ENCODE results near the gene DCTD. TPM values are rescaled to one million over a fixed set of nuclear protein-coding genes. Genes with fewer than 3 reads are reported as not detected.

The DCTD gene
- total and polyA plus RNA-seq, 4 donors = 36.9 to 52.9 (median 44.7) TPM

DNA sequence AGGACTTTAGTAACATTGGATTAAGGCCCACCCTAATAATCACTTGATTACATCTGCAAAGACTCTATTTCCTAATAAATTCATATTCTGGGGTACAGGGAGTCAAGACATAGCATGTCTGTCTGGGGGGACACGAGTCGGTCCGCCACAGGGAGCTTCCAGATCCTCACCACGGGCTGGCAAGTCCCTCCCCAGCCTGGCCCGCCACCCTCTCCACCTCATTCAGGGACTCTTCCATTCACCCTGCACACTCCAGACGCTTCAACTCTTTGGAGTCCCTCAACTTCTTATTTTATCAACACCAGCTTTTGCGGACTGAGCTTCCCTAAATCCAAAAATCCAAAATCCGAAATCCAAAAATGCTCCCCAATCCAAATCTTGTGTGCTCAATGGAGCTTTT is 71.2 kb downstream of the DCTD start:
- WGBS = 93% methylated on average over 8 of the region's 8 CpGs
- no peak for TF ChIP-seq HNF4A (conservative IDR thresholded peaks at IDR 0.05)
- no peak for TF ChIP-seq FOXA1 (IDR thresholded peaks at IDR 0.05)
- TF ChIP-seq YY1 (IDR thresholded peaks at IDR 0.05) = no peak
- no peak for TF ChIP-seq JUND (IDR thresholded peaks at IDR 0.05)
- TF ChIP-seq EGR1 (IDR thresholded peaks at IDR 0.05; ENCODE audit: low read depth in 2 of 2) = no peak
- TF ChIP-seq, protein P1, sequence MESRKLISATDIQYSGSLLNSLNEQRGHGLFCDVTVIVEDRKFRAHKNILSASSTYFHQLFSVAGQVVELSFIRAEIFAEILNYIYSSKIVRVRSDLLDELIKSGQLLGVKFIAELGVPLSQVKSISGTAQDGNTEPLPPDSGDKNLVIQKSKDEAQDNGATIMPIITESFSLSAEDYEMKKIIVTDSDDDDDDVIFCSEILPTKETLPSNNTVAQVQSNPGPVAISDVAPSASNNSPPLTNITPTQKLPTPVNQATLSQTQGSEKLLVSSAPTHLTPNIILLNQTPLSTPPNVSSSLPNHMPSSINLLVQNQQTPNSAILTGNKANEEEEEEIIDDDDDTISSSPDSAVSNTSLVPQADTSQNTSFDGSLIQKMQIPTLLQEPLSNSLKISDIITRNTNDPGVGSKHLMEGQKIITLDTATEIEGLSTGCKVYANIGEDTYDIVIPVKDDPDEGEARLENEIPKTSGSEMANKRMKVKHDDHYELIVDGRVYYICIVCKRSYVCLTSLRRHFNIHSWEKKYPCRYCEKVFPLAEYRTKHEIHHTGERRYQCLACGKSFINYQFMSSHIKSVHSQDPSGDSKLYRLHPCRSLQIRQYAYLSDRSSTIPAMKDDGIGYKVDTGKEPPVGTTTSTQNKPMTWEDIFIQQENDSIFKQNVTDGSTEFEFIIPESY (IDR thresholded peaks at IDR 0.05) = no peak
- TF ChIP-seq RXRA (IDR thresholded peaks at IDR 0.05) = no peak
- no peak for TF ChIP-seq FOXA2 (IDR thresholded peaks at IDR 0.05)
- no peak for TF ChIP-seq NR2F2 (IDR thresholded peaks at IDR 0.05)
- TF ChIP-seq MAX (IDR thresholded peaks at IDR 0.05) = no peak
- no peak for TF ChIP-seq TAF1 (conservative IDR thresholded peaks at IDR 0.05)
- no peak for TF ChIP-seq RAD21 (IDR thresholded peaks at IDR 0.05)
- TF ChIP-seq ATF3 (IDR thresholded peaks at IDR 0.05) = no peak
- TF ChIP-seq GABPA (IDR thresholded peaks at IDR 0.05 in 1 of 2, conservative IDR thresholded peaks at IDR 0.05 in 1 of 2) = no peak
- TF ChIP-seq HNF4G (IDR thresholded peaks at IDR 0.05) = no peak
- TF ChIP-seq, protein P2, sequence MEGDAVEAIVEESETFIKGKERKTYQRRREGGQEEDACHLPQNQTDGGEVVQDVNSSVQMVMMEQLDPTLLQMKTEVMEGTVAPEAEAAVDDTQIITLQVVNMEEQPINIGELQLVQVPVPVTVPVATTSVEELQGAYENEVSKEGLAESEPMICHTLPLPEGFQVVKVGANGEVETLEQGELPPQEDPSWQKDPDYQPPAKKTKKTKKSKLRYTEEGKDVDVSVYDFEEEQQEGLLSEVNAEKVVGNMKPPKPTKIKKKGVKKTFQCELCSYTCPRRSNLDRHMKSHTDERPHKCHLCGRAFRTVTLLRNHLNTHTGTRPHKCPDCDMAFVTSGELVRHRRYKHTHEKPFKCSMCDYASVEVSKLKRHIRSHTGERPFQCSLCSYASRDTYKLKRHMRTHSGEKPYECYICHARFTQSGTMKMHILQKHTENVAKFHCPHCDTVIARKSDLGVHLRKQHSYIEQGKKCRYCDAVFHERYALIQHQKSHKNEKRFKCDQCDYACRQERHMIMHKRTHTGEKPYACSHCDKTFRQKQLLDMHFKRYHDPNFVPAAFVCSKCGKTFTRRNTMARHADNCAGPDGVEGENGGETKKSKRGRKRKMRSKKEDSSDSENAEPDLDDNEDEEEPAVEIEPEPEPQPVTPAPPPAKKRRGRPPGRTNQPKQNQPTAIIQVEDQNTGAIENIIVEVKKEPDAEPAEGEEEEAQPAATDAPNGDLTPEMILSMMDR (IDR thresholded peaks at IDR 0.05; ENCODE audit: low read depth, low read length, missing input control) = no peak
- H3K4me3 ChIP-seq (ENCODE audit: low read depth in 1 of 3, low read length in 3 of 3) = no peak overlapping the region
- no peaks in the 10 kb centered on the region for H3K4me1 ChIP-seq (ENCODE audit: control insufficient read depth in 4 of 4, insufficient read depth in 4 of 4, low read length in 3 of 4)
- no peak overlapping the region for H3K9ac ChIP-seq (ENCODE audit: low read depth in 1 of 2, low read length in 2 of 2)
- H3K9me3 ChIP-seq (ENCODE audit: control insufficient read depth in 4 of 4, low read length in 3 of 4) = no peaks in the 10 kb centered on the region
- DNase-seq (ENCODE audit: low spot score) = no peak
- H3K27ac ChIP-seq (ENCODE audit: low read depth in 1 of 2, low read length in 2 of 2) = no peak overlapping the region
- H3K27me3 ChIP-seq (ENCODE audit: control insufficient read depth in 4 of 4, insufficient read depth in 4 of 4, low read length in 3 of 4) = no peaks in the 10 kb centered on the region
- no peaks in the 10 kb centered on the region for H3K36me3 ChIP-seq (ENCODE audit: control insufficient read depth in 4 of 4, insufficient read depth in 3 of 4, low read depth in 1 of 4, low read length in 3 of 4)

- H3K9ac ChIP-seq (ENCODE audit: low read depth in 1 of 2, low read length in 2 of 2) = no peak overlapping the region
- H3K27ac ChIP-seq (ENCODE audit: low read depth in 1 of 2, low read length in 2 of 2) = no peak overlapping the region
- no peaks in the 10 kb centered on the region for H3K9me3 ChIP-seq (ENCODE audit: control insufficient read depth in 4 of 4, low read length in 3 of 4)
- H3K36me3 ChIP-seq (ENCODE audit: control insufficient read depth in 4 of 4, insufficient read depth in 3 of 4, low read depth in 1 of 4, low read length in 3 of 4) = no peaks in the 10 kb centered on the region
- WGBS = 93% methylated on average over 6 of the region's 6 CpGs
- no peaks in the 10 kb centered on the region for H3K27me3 ChIP-seq (ENCODE audit: control insufficient read depth in 4 of 4, insufficient read depth in 4 of 4, low read length in 3 of 4)
- TF ChIP-seq EGR1 (IDR thresholded peaks at IDR 0.05; ENCODE audit: low read depth in 2 of 2) (no peak), HNF4A (conservative IDR thresholded peaks at IDR 0.05) (no peak), GABPA (IDR thresholded peaks at IDR 0.05 in 1 of 2, conservative IDR thresholded peaks at IDR 0.05 in 1 of 2) (no peak), YY1 (IDR thresholded peaks at IDR 0.05) (no peak), HNF4G (IDR thresholded peaks at IDR 0.05) (no peak), SP1 (IDR thresholded peaks at IDR 0.05) (no peak), RXRA (IDR thresholded peaks at IDR 0.05) (no peak)
- TF ChIP-seq, protein P3, sequence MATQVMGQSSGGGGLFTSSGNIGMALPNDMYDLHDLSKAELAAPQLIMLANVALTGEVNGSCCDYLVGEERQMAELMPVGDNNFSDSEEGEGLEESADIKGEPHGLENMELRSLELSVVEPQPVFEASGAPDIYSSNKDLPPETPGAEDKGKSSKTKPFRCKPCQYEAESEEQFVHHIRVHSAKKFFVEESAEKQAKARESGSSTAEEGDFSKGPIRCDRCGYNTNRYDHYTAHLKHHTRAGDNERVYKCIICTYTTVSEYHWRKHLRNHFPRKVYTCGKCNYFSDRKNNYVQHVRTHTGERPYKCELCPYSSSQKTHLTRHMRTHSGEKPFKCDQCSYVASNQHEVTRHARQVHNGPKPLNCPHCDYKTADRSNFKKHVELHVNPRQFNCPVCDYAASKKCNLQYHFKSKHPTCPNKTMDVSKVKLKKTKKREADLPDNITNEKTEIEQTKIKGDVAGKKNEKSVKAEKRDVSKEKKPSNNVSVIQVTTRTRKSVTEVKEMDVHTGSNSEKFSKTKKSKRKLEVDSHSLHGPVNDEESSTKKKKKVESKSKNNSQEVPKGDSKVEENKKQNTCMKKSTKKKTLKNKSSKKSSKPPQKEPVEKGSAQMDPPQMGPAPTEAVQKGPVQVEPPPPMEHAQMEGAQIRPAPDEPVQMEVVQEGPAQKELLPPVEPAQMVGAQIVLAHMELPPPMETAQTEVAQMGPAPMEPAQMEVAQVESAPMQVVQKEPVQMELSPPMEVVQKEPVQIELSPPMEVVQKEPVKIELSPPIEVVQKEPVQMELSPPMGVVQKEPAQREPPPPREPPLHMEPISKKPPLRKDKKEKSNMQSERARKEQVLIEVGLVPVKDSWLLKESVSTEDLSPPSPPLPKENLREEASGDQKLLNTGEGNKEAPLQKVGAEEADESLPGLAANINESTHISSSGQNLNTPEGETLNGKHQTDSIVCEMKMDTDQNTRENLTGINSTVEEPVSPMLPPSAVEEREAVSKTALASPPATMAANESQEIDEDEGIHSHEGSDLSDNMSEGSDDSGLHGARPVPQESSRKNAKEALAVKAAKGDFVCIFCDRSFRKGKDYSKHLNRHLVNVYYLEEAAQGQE (IDR thresholded peaks at IDR 0.05) = no peak
- DNase-seq (ENCODE audit: low spot score) = no peak
- no peak overlapping the region for H3K4me3 ChIP-seq (ENCODE audit: low read depth in 1 of 3, low read length in 3 of 3)
- no peaks in the 10 kb centered on the region for H3K4me1 ChIP-seq (ENCODE audit: control insufficient read depth in 4 of 4, insufficient read depth in 4 of 4, low read length in 3 of 4)
Observed at GRCh38 chr4:182845618-182846017, 71.6 kb downstream of the DCTD start.

Measured in liver (tissue), 9 donors.